Tibial nerve (tissue), 4 donors: ENCODE data around the gene CALY. TPM values are rescaled to one million over a fixed set of nuclear protein-coding genes. Genes with fewer than 3 reads are reported as not detected.
A peak's percentile ranks its signal among the peaks of the same experiment; 100 is the strongest.

Experiments used
- DNase-seq, 2 donors: peaks; one replicate each; pipeline ENCODE4 v3.0.0-alpha.2; 2019; ENCODE audit warnings: low spot score in 2 of 2
- H3K27ac ChIP-seq, 4 donors: fragments of 200-600 bp; sonication (generic) in 3 of 4; one replicate each; pipeline ENCODE4 v1.5.1; 2017 to 2019; ENCODE audit warnings: mild to moderate bottlenecking in 1 of 4
- H3K27me3 ChIP-seq, 2 donors: fragments of 200-600 bp; sonication (generic) in 1 of 2; one replicate each; pipeline versions ENCODE4 v1.5.1 to v1.6.0; 2017 to 2019
- H3K36me3 ChIP-seq, 3 donors: fragments of 200-600 bp; sonication (generic); one replicate each; pipeline ENCODE4 v1.5.1; 2018 to 2019
- H3K4me1 ChIP-seq, 4 donors: fragments of 200-600 bp; sonication (generic) in 3 of 4; one replicate each; pipeline ENCODE4 v1.5.1; 2017 to 2019
- H3K4me3 ChIP-seq, 4 donors: fragments of 200-600 bp; sonication (generic) in 3 of 4; one replicate each; pipeline ENCODE4 v1.5.1; 2017 to 2019; ENCODE audit warnings: mild to moderate bottlenecking in 1 of 4, moderate library complexity in 1 of 4
- H3K9me3 ChIP-seq, 4 donors: fragments of 200-600 bp; sonication (generic) in 3 of 4; one replicate each; pipeline ENCODE4 v1.5.1; 2017 to 2019
- CTCF ChIP-seq, 5 experiments: fragments of 200-600 bp in 3 of 5; fragments of 450-650 bp in 2 of 5; sonication (generic) in 3 of 5; IDR thresholded peaks; one replicate each; pipeline ENCODE4 v1.5.1; 2016 to 2019; ENCODE audit warnings: antibody characterized with exemption in 5 of 5, mild to moderate bottlenecking in 3 of 5, moderate library complexity in 2 of 5
- EP300 ChIP-seq, 2 donors: sonication (generic); formaldehyde crosslinking; IDR thresholded peaks; one replicate each; pipeline ENCODE4 v1.6.1; 2017; ENCODE audit warnings: antibody characterized with exemption in 2 of 2, mild to moderate bottlenecking in 1 of 2
- POLR2A ChIP-seq, 2 donors: fragments of 450-650 bp; IDR thresholded peaks; one replicate each; pipeline ENCODE4 v1.6.1; 2017; ENCODE audit warnings: antibody characterized with exemption in 2 of 2, mild to moderate bottlenecking in 2 of 2, moderate library complexity in 2 of 2
- WGBS, 2 donors: methylation state at CpG; one replicate each; pipeline ENCODE4 v1.1.5; 2018; 5-methylcytosine and 5-hydroxymethylcytosine counted together
- total RNA-seq, 4 donors: library from RNA; depleted of rRNA; stranded (reverse); fragments of >200 nt; gene quantifications; one replicate each; pipeline ENCODE4 v1.1.0, GENCODE V29; 2016

The CALY gene
- total RNA-seq, 4 donors from 2014 or later, result 0.60 to 4.4 (median 1.2) TPM; not detected in 1

GRCh38 chr10:133294189-133294588 lies 42.5 kb downstream of the CALY start:
- Histone ChIP-seq H3K4me3 (no peak overlapping the region), H3K4me1 (no peaks in the 10 kb centered on the region), H3K36me3 (peaks cover 5 to 89% (median 45%) of the 10 kb centered on the region in 3 donors), H3K27ac (peak overlapping the region in 1 of 4 donors; percentile 54), H3K27me3 (no peaks in the 10 kb centered on the region), H3K9me3 (no peaks in the 10 kb centered on the region)
- DNase-seq, result no peak
- WGBS, 2 donors, result 74 to 83% methylated on average over 15 of the region's 15 CpGs
- TF ChIP-seq EP300 (IDR thresholded peaks at IDR 0.05), result peak in 1 of 2 donors; percentile 42
- no peak for TF ChIP-seq CTCF (IDR thresholded peaks at IDR 0.05)

- 88 to 91% methylated on average over 10 of the region's 10 CpGs for WGBS, 2 donors
- H3K36me3 ChIP-seq, result peaks cover 7 to 89% (median 48%) of the 10 kb centered on the region in 3 donors
- H3K9me3 ChIP-seq, result no peaks in the 10 kb centered on the region
- H3K4me1 ChIP-seq, result no peaks in the 10 kb centered on the region
- H3K27me3 ChIP-seq, result no peaks in the 10 kb centered on the region
- TF ChIP-seq POLR2A (IDR thresholded peaks at IDR 0.05), result no peak
- TF ChIP-seq CTCF (IDR thresholded peaks at IDR 0.05), result no peak
- TF ChIP-seq EP300 (IDR thresholded peaks at IDR 0.05), result no peak
- DNase-seq, result no peak
- no peak overlapping the region for H3K4me3 ChIP-seq
- H3K27ac ChIP-seq, result peak overlapping the region in 2 of 4 donors; percentile 54 to 60
These were observed 42.9 kb downstream of the CALY start for GRCh38 chr10:133293810-133294119.

- TF ChIP-seq POLR2A (IDR thresholded peaks at IDR 0.05) (no peak), EP300 (IDR thresholded peaks at IDR 0.05) (peak in 1 of 2 donors; percentile 15), CTCF (IDR thresholded peaks at IDR 0.05) (no peak)
- DNase-seq, result no peak
- WGBS, 2 donors, result 88 to 92% methylated on average over 32 to 38 of the region's 38 CpGs
- H3K27ac ChIP-seq, result peak overlapping the region in 2 of 4 donors; percentile 60 to 70
- no peaks in the 10 kb centered on the region for H3K4me1 ChIP-seq
- H3K9me3 ChIP-seq, result no peaks in the 10 kb centered on the region
- H3K36me3 ChIP-seq, result peaks cover 7 to 89% (median 48%) of the 10 kb centered on the region in 3 donors
- no peaks in the 10 kb centered on the region for H3K27me3 ChIP-seq
- H3K4me3 ChIP-seq, result no peak overlapping the region
These were observed 43.5 kb downstream of the CALY start for GRCh38 chr10:133292919-133293809.

GRCh38 chr10:133289761-133290160 lies 46.9 kb downstream of the CALY start:
- WGBS, 2 donors, result 91% methylated on average over 24 of the region's 24 CpGs
- peaks cover 2 to 89% (median 51%) of the 10 kb centered on the region in 3 donors for H3K36me3 ChIP-seq

GRCh38 chr10:133287832-133288500 lies 48.7 kb downstream of the CALY start:
- Histone ChIP-seq H3K27ac (no peak overlapping the region), H3K27me3 (no peaks in the 10 kb centered on the region), H3K36me3 (peaks cover 4 to 89% (median 49%) of the 10 kb centered on the region in 3 donors), H3K4me1 (no peaks in the 10 kb centered on the region), H3K9me3 (no peaks in the 10 kb centered on the region), H3K4me3 (no peak overlapping the region)
- TF ChIP-seq CTCF (IDR thresholded peaks at IDR 0.05) (no peak), POLR2A (IDR thresholded peaks at IDR 0.05) (no peak), EP300 (IDR thresholded peaks at IDR 0.05) (no peak)
- DNase-seq, result no peak
- 93% methylated on average over 42 of the region's 46 CpGs for WGBS, 2 donors

More at GRCh38 chr10:133289761-133290160, 46.9 kb downstream of the CALY start:
- TF ChIP-seq POLR2A (IDR thresholded peaks at IDR 0.05), result no peak
- Histone ChIP-seq H3K27me3 (no peaks in the 10 kb centered on the region), H3K4me3 (no peak overlapping the region), H3K27ac (no peak overlapping the region), H3K4me1 (no peaks in the 10 kb centered on the region), H3K9me3 (no peaks in the 10 kb centered on the region)
- no peak for DNase-seq
